Endothelial cell of umbilical vein (primary cell): ENCODE data around the gene ARHGAP21. TPM values are rescaled to one million over a fixed set of nuclear protein-coding genes. Genes with fewer than 3 reads are reported as not detected.

Experiments used
- BruUV-seq: library from RNA; stranded (reverse); fragments of 400-500 nt; replicated peaks from 2 replicates; lab custom pipeline; 2021; lab: Mats Ljungman, UMichigan
- CTCF ChIA-PET: fragments of 300-600, 350-600 bp; sonication (Branson Sonifier 250); formaldehyde crosslinking; loops from one replicate; lab custom pipeline; 2021; ENCODE audit warnings: antibody characterized with exemption, inconsistent platforms; lab: Charles Lee
- POLR2A ChIA-PET: fragments of 300-600, 350-600 bp; sonication (Branson Sonifier 250); formaldehyde crosslinking; loops from one replicate; lab custom pipeline; 2021; ENCODE audit warnings: antibody characterized with exemption, inconsistent platforms; lab: Charles Lee
- DNase-seq: peaks from one replicate; pipeline ENCODE4 v3.0.0-alpha.2; 2011; ENCODE audit warnings: low read depth, low spot score
- FAIRE-seq: peaks from 2 replicates; lab custom pipeline; 2011; peaks lifted over from hg19 to GRCh38; lab: Jason Lieb, UNC
- H2AFZ ChIP-seq: 2 replicates; pipeline ENCODE4 v1.6.0; 2012; ENCODE audit warnings: low read depth, low read length, control low read depth, inconsistent platforms
- H3K27ac ChIP-seq: 2 replicates; pipeline ENCODE4 v1.5.1; 2011; ENCODE audit warnings: low read depth, mild to moderate bottlenecking, control low read depth, low read length, moderate library complexity; ENCODE audit not compliant: insufficient read depth
- H3K27me3 ChIP-seq, 2 experiments: 2 replicates each; pipeline versions ENCODE4 v1.6.0 to v1.6.1; 2011; ENCODE audit warnings: low read length in 2 of 2, mixed read lengths in 1 of 2; ENCODE audit not compliant: control insufficient read depth in 2 of 2, insufficient read depth in 2 of 2
- H3K36me3 ChIP-seq, 2 experiments: 2 replicates in 1 of 2; 3 replicates in 1 of 2; pipeline ENCODE4 v1.5.1; 2011; ENCODE audit warnings: low read length in 2 of 2, mild to moderate bottlenecking in 1 of 2, moderate library complexity in 1 of 2; ENCODE audit not compliant: control insufficient read depth in 2 of 2, insufficient read depth in 2 of 2; ENCODE audit errors: extremely low read depth in 1 of 2
- H3K4me1 ChIP-seq: 3 replicates; pipeline ENCODE4 v1.5.1; 2011; ENCODE audit warnings: mild to moderate bottlenecking, low read length; ENCODE audit not compliant: control insufficient read depth, insufficient read depth; ENCODE audit errors: extremely low read depth
- H3K4me2 ChIP-seq: 2 replicates; pipeline ENCODE4 v1.6.1; 2011; ENCODE audit warnings: low read length, control low read depth, mixed read lengths; ENCODE audit not compliant: insufficient read depth
- H3K4me3 ChIP-seq, 3 experiments: fragments of 200-600 bp in 1 of 3; sonication (generic), shearing (Covaris generic) in 1 of 3; replicated peaks in 1 of 3; 2 replicates each; pipeline ENCODE4 v1.5.1; 2011 to 2016; ENCODE audit warnings: control low read depth in 3 of 3, low read length in 3 of 3, mild to moderate bottlenecking in 2 of 3, inconsistent platforms in 1 of 3, low read depth in 1 of 3, moderate library complexity in 1 of 3; ENCODE audit not compliant: insufficient read depth in 1 of 3
- H3K79me2 ChIP-seq: 2 replicates; pipeline ENCODE4 v1.6.0; 2012; ENCODE audit warnings: low read length, inconsistent platforms; ENCODE audit not compliant: control insufficient read depth, insufficient read depth
- H3K9ac ChIP-seq: replicated peaks from 2 replicates; pipeline ENCODE3; 2011; ENCODE audit warnings: low read length, control low read depth; ENCODE audit not compliant: insufficient read depth; ENCODE audit errors: extremely low read depth
- H3K9me1 ChIP-seq: replicated peaks from 3 replicates; pipeline ENCODE4 v1.6.0; 2011; ENCODE audit warnings: mild to moderate bottlenecking, low read length; ENCODE audit not compliant: control insufficient read depth, insufficient read depth; ENCODE audit errors: extremely low read depth
- H3K9me3 ChIP-seq: replicated peaks from 2 replicates; pipeline ENCODE4 v1.5.1; 2012; ENCODE audit warnings: low read length, inconsistent platforms; ENCODE audit not compliant: control insufficient read depth, insufficient read depth
- H4K20me1 ChIP-seq: replicated peaks from 2 replicates; pipeline ENCODE3; 2011; ENCODE audit warnings: mild to moderate bottlenecking, low read length; ENCODE audit not compliant: control insufficient read depth, insufficient read depth; ENCODE audit errors: extremely low read depth
- EZH2 ChIP-seq: IDR thresholded peaks from 2 replicates; pipeline ENCODE4 v1.6.1; 2012; ENCODE audit warnings: borderline replicate concordance, low read depth, mild to moderate bottlenecking, moderate library complexity, low read length, inconsistent platforms; ENCODE audit not compliant: severe bottlenecking
- FOS ChIP-seq: IDR thresholded peaks from 2 replicates; pipeline ENCODE4 v1.6.1; 2011; ENCODE audit warnings: mild to moderate bottlenecking, low read length, moderate library complexity, borderline replicate concordance; ENCODE audit not compliant: insufficient read depth
- GATA2 ChIP-seq: IDR thresholded peaks from 2 replicates; pipeline ENCODE4 v1.7.0; 2011; ENCODE audit warnings: low read depth, mild to moderate bottlenecking, moderate library complexity, mixed read lengths, low read length; ENCODE audit not compliant: insufficient read length, insufficient read depth
- JUN ChIP-seq: IDR thresholded peaks from 2 replicates; pipeline ENCODE4 v1.6.1; 2011; ENCODE audit warnings: borderline replicate concordance, low read depth; ENCODE audit not compliant: insufficient read length, insufficient read depth
- MYC ChIP-seq: IDR thresholded peaks from one replicate; pipeline ENCODE4 v1.6.1; 2011; ENCODE audit warnings: mild to moderate bottlenecking, low read depth, low read length
- dilution Hi-C: fragments of 300-500 bp; cut with MboI; formaldehyde crosslinking; loops from one replicate; pipeline ENCODE4 v1.15.0; 2019; ENCODE audit warnings: low sequenced_read_pairs; ENCODE audit not compliant: extremely low pct_ligation_motif_present
- intact Hi-C: fragments of 100-400 bp; cut with micrococcal nuclease; formaldehyde crosslinking; loops from one replicate; pipeline ENCODE4 v1.10.0; 2022
- polyA plus RNA-seq, 4 experiments: library from polyadenylated mRNA; depleted of rRNA in 3 of 4; stranded (reverse) in 3 of 4; unstranded in 1 of 4; fragments of >200 nt; gene quantifications; 2 replicates each; pipeline versions ENCODE4 v1.2.1 to v1.2.3, GENCODE V29; 2011 to 2012; ENCODE audit warnings: missing spikeins in 1 of 4
- total RNA-seq: library from RNA; stranded (reverse); gene quantifications from 2 replicates; pipeline ENCODE4 v1.2.3, GENCODE V29; 2021
- TF ChIP-seq, protein P1 (sequence below): IDR thresholded peaks from 2 replicates; pipeline ENCODE4 v1.6.1; 2011; ENCODE audit not compliant: insufficient read depth, insufficient read length

Gene ARHGAP21
- total and polyA plus RNA-seq, 2 donors (not counting 3 experiments of a cell fraction or from before 2014, with no cell fraction given) = 29.5 to 97.8 TPM

DNA sequence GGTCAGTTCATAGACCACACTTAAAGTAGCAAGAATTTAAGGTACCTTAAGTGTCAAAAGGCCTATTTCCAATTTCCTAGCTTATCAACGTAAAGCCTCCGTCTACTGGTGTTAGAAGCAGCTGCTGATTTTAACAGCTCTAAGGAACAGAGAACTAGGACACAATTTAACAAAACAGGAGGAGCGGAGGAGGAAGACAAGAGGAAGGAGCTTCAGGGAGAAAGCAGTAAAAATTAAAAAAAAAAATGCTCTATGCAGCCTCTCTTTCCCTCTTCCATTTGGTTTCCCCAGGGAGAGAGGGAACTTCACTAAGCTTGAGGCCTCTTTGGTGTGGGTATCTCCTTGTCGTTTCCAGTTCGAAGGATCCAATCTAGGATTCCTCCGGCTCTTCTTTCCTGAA is 22.7 kb downstream of the ARHGAP21 start:
- dilution Hi-C loops = no loop called here
- no peak overlapping the region for H3K4me3 ChIP-seq
- CTCF ChIA-PET = interaction anchor here (2.2 kb wide), 1 partner anchor 58 kb away, joined by 5 read pairs; no protein-coding TSS in a partner anchor
- peaks cover 3% of the 10 kb centered on the region for H3K9me1 ChIP-seq
- POLR2A ChIA-PET = no interaction called here
- H3K4me1 ChIP-seq = peaks cover under 1% of the 10 kb centered on the region
- peaks cover 18% of the 10 kb centered on the region for H4K20me1 ChIP-seq
- H3K79me2 ChIP-seq = peaks cover 93% of the 10 kb centered on the region
- no TSS peak for BruUV-seq
- H2AFZ ChIP-seq = no peak overlapping the region
- DNase-seq (no peak), FAIRE-seq (no peak)
- no peak for TF ChIP-seq GATA2
- TF ChIP-seq, protein P1, sequence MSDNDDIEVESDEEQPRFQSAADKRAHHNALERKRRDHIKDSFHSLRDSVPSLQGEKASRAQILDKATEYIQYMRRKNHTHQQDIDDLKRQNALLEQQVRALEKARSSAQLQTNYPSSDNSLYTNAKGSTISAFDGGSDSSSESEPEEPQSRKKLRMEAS = no peak
- no peak for TF ChIP-seq MYC
- TF ChIP-seq FOS = no peak
- no peak for TF ChIP-seq EZH2
- no peak for TF ChIP-seq JUN
- H3K4me2 ChIP-seq = no peak overlapping the region
- H3K27me3 ChIP-seq = no peaks in the 10 kb centered on the region
- no peaks in the 10 kb centered on the region for H3K9me3 ChIP-seq
- H3K27ac ChIP-seq = no peak overlapping the region
- H3K36me3 ChIP-seq = no peaks in the 10 kb centered on the region
- intact Hi-C loops = no loop called here
- H3K9ac ChIP-seq = no peak overlapping the region

DNA sequence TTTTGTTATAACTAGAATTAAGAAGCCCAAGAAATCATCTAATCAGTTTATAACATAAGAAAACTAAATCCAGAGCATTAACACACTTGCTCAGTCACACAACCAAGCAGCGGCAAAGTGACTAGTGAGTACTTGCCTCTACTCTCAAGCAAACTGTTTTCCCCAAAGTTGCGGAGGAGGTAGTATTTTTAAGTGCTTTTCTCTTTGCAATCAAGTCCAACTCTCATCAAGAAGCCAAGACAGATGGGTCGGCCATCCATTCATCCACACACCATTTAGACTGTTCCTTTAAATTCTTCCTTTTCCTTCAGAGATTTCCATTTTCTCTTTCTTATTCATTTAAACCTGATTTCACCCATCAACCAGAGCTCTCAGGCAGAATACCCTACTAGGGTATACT is 25.4 kb downstream of the ARHGAP21 start:
- intact Hi-C loops (no loop called here), dilution Hi-C loops (no loop called here)
- H3K9ac ChIP-seq = no peak overlapping the region
- H3K27ac ChIP-seq = no peak overlapping the region
- H3K27me3 ChIP-seq = no peaks in the 10 kb centered on the region
- FAIRE-seq = no peak
- ChIA-PET POLR2A (no interaction called here), CTCF (interaction anchor here (0.8 to 2.0 kb wide), 4 partner anchors 9 to 80 kb away, joined by 3 to 5 read pairs (median 3); no protein-coding TSS in a partner anchor)
- peaks cover 15% of the 10 kb centered on the region for H4K20me1 ChIP-seq
- H3K4me1 ChIP-seq = no peaks in the 10 kb centered on the region
- no peaks in the 10 kb centered on the region for H3K9me3 ChIP-seq
- DNase-seq = no peak
- H3K36me3 ChIP-seq = no peaks in the 10 kb centered on the region
- H2AFZ ChIP-seq = no peak overlapping the region
- BruUV-seq = no TSS peak
- no peak overlapping the region for H3K4me3 ChIP-seq
- H3K9me1 ChIP-seq = peaks cover 3% of the 10 kb centered on the region
- TF ChIP-seq GATA2 (no peak), FOS (no peak)
- no peak overlapping the region for H3K4me2 ChIP-seq
- peaks cover 91% of the 10 kb centered on the region for H3K79me2 ChIP-seq
